Measurements from ENCODE around the gene PIEZO2. TPM values are rescaled to one million over a fixed set of nuclear protein-coding genes. Genes with fewer than 3 reads are reported as not detected.

PIEZO2 gene
- total and polyA plus RNA-seq, 2 donors (not counting 1 experiment from before 2014, with no cell fraction given): not detected

- Histone ChIP-seq H3K79me2 (ENCODE audit: control insufficient read depth, insufficient read depth, low read length) (no peaks in the 10 kb centered on the region), H3K36me3 (replicated peaks in 1 of 2; ENCODE audit: control extremely low read depth in 1 of 2, control insufficient read depth in 1 of 2, extremely low read depth in 1 of 2, insufficient read depth in 2 of 2, low read length in 1 of 2) (no peaks in the 10 kb centered on the region), H4K20me1 (ENCODE audit: control insufficient read depth, insufficient read depth, low read length, poor library complexity, severe bottlenecking) (no peaks in the 10 kb centered on the region), H2AFZ (ENCODE audit: insufficient read depth, low read depth, low read length, poor library complexity, severe bottlenecking) (no peak overlapping the region), H3K9me3 (ENCODE audit: control extremely low read depth in 1 of 3, control insufficient read depth in 2 of 3, insufficient read depth in 1 of 3, low read length in 2 of 3) (peaks cover 0 to 5% (median 0%) of the 10 kb centered on the region in 3 donors), H3K27ac (ENCODE audit: low read length in 2 of 2) (no peak overlapping the region), H3K9ac (ENCODE audit: low read length) (no peak overlapping the region), H3K4me2 (replicated peaks; ENCODE audit: low read depth, low read length, poor library complexity, severe bottlenecking) (no peak overlapping the region), H3K4me3 (ENCODE audit: control extremely low read depth in 1 of 5, extremely low read depth in 1 of 5, insufficient read depth in 1 of 5, low read depth in 2 of 5, low read length in 4 of 5) (no peak overlapping the region), H3K27me3 (replicated peaks in 1 of 4; ENCODE audit: control extremely low read depth in 1 of 4, control insufficient read depth in 3 of 4, insufficient read depth in 4 of 4, low read length in 3 of 4) (peaks cover 0 to 15% (median 1%) of the 10 kb centered on the region in 4 experiments), H3K4me1 (ENCODE audit: control insufficient read depth in 2 of 2, insufficient read depth in 2 of 2, low read length in 2 of 2) (no peaks in the 10 kb centered on the region)
- intact Hi-C loops (cut with micrococcal nuclease): no loop called here
- DNase-seq (no peak), ATAC-seq (ENCODE audit: low read depth) (no peak)
- Mint-ChIP-seq H3K27me3 (peaks cover 13% of the 10 kb centered on the region), H3K27ac (no peak overlapping the region), H3K4me1 (no peaks in the 10 kb centered on the region), H3K4me3 (no peak overlapping the region), H3K9me3 (ENCODE audit: insufficient read depth) (no peaks in the 10 kb centered on the region)
- CTCF ChIA-PET: no interaction called here
- TF ChIP-seq, protein P1, sequence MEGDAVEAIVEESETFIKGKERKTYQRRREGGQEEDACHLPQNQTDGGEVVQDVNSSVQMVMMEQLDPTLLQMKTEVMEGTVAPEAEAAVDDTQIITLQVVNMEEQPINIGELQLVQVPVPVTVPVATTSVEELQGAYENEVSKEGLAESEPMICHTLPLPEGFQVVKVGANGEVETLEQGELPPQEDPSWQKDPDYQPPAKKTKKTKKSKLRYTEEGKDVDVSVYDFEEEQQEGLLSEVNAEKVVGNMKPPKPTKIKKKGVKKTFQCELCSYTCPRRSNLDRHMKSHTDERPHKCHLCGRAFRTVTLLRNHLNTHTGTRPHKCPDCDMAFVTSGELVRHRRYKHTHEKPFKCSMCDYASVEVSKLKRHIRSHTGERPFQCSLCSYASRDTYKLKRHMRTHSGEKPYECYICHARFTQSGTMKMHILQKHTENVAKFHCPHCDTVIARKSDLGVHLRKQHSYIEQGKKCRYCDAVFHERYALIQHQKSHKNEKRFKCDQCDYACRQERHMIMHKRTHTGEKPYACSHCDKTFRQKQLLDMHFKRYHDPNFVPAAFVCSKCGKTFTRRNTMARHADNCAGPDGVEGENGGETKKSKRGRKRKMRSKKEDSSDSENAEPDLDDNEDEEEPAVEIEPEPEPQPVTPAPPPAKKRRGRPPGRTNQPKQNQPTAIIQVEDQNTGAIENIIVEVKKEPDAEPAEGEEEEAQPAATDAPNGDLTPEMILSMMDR (IDR thresholded peaks at IDR 0.05): no peak
- no peak for TF ChIP-seq EZH2 (IDR thresholded peaks at IDR 0.05; ENCODE audit: borderline replicate concordance, insufficient read depth, low read depth, low read length, poor library complexity, severe bottlenecking)
- WGBS (ENCODE audit: insufficient coverage): 91% methylated on average over 2 of the region's 3 CpGs
- POLR2A ChIA-PET: no interaction called here
Observed at GRCh38 chr18:10727477-10727876, 421.9 kb downstream of the PIEZO2 start.

GRCh38 chr18:10726198-10727068 is 422.9 kb downstream of the PIEZO2 start:
- H3K79me2 ChIP-seq (ENCODE audit: control insufficient read depth, insufficient read depth, low read length): no peaks in the 10 kb centered on the region
- ChIA-PET CTCF (no interaction called here), POLR2A (no interaction called here)
- no peaks in the 10 kb centered on the region for H3K4me1 Mint-ChIP-seq
- intact Hi-C loops (cut with micrococcal nuclease): no loop called here
- TF ChIP-seq, protein P1 (IDR thresholded peaks at IDR 0.05): no peak
- TF ChIP-seq EZH2 (IDR thresholded peaks at IDR 0.05; ENCODE audit: borderline replicate concordance, insufficient read depth, low read depth, low read length, poor library complexity, severe bottlenecking): no peak
- ATAC-seq (ENCODE audit: low read depth): no peak
- 29% methylated on average over 67 of the region's 67 CpGs for WGBS (ENCODE audit: insufficient coverage)
- H3K27me3 ChIP-seq (replicated peaks in 1 of 4; ENCODE audit: control extremely low read depth in 1 of 4, control insufficient read depth in 3 of 4, insufficient read depth in 4 of 4, low read length in 3 of 4): peaks cover 0 to 15% (median 0%) of the 10 kb centered on the region in 4 experiments
- no peak overlapping the region for H3K27ac ChIP-seq (ENCODE audit: low read length in 2 of 2)
- H3K4me1 ChIP-seq (ENCODE audit: control insufficient read depth in 2 of 2, insufficient read depth in 2 of 2, low read length in 2 of 2): no peaks in the 10 kb centered on the region
- no peak overlapping the region for H3K27ac Mint-ChIP-seq
- H3K9ac ChIP-seq (ENCODE audit: low read length): no peak overlapping the region
- H3K4me3 ChIP-seq (ENCODE audit: control extremely low read depth in 1 of 5, extremely low read depth in 1 of 5, insufficient read depth in 1 of 5, low read depth in 2 of 5, low read length in 4 of 5): no peak overlapping the region
- no peak for DNase-seq
- H3K36me3 ChIP-seq (replicated peaks in 1 of 2; ENCODE audit: control extremely low read depth in 1 of 2, control insufficient read depth in 1 of 2, extremely low read depth in 1 of 2, insufficient read depth in 2 of 2, low read length in 1 of 2): no peaks in the 10 kb centered on the region
- peaks cover 15% of the 10 kb centered on the region for H3K27me3 Mint-ChIP-seq
- H3K4me3 Mint-ChIP-seq: no peak overlapping the region
- no peaks in the 10 kb centered on the region for H3K9me3 Mint-ChIP-seq (ENCODE audit: insufficient read depth)
- no peaks in the 10 kb centered on the region for H4K20me1 ChIP-seq (ENCODE audit: control insufficient read depth, insufficient read depth, low read length, poor library complexity, severe bottlenecking)
- H3K4me2 ChIP-seq (replicated peaks; ENCODE audit: low read depth, low read length, poor library complexity, severe bottlenecking): no peak overlapping the region
- H2AFZ ChIP-seq (ENCODE audit: insufficient read depth, low read depth, low read length, poor library complexity, severe bottlenecking): no peak overlapping the region
- H3K9me3 ChIP-seq (ENCODE audit: control extremely low read depth in 1 of 3, control insufficient read depth in 2 of 3, insufficient read depth in 1 of 3, low read length in 2 of 3): peaks cover 0 to 5% (median 0%) of the 10 kb centered on the region in 3 donors

Measured in B cell (primary cell).